PC-3 (cell line): ENCODE results near the gene PMS1.

Experiments
- CTCF ChIP-seq: fragments of 300-600 bp; sonication (generic); conservative IDR thresholded peaks from 2 replicates; pipeline ENCODE4 v1.5.1; 2017; ENCODE audit warnings: antibody characterized with exemption, low read depth, mild to moderate bottlenecking, low read length
- EZH2 ChIP-seq: fragments of 300-600 bp; sonication (generic); IDR thresholded peaks from one replicate; pipeline ENCODE4 v1.6.1; 2017; ENCODE audit warnings: antibody characterized with exemption, mild to moderate bottlenecking, low read length; ENCODE audit not compliant: unreplicated experiment
- EZH2phosphoT487 ChIP-seq: fragments of 300-600 bp; sonication (generic); IDR thresholded peaks from 2 replicates; pipeline ENCODE4 v1.6.1; 2018; ENCODE audit warnings: mild to moderate bottlenecking, antibody characterized with exemption, low read length, borderline replicate concordance

DNA sequence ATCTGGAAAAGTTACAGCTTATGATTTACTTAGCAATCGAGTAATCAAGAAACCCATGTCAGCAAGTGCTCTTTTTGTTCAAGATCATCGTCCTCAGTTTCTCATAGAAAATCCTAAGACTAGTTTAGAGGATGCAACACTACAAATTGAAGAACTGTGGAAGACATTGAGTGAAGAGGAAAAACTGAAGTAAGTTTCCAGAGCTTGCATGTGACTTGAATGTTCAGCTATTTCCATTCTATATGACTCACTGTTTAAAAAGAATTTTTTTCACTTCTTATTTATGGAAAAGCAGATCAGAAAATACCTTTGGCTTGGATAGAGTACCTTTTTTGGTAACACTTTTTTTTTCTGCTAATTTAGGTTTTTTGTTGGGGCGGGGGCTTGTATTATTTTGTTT, 70.7 kb downstream of the PMS1 start:
- no peak for TF ChIP-seq CTCF
- TF ChIP-seq EZH2 = no peak
- TF ChIP-seq EZH2phosphoT487 = no peak
